K562 (cell line): ENCODE measurements around the gene KCTD15. TPM values are rescaled to one million over a fixed set of nuclear protein-coding genes. Genes with fewer than 3 reads are reported as not detected.

Experiments used
- ATAC-seq: fragments of 200-7000 bp; cut with Tn5 transposase; 3 replicates; pipeline ENCODE4 v1.9.1; 2020; ENCODE audit warnings: moderate library complexity
- BruUV-seq: library from RNA; stranded (reverse); fragments of 400-500 nt; replicated peaks from 2 replicates; lab custom pipeline; 2021; lab: Mats Ljungman, UMichigan
- CTCF ChIA-PET: fragments of 300-600 bp; formaldehyde crosslinking; extraction: SDS; loops from one replicate; lab custom pipeline; 2021; ENCODE audit warnings: low intra/inter-chr PET ratio; lab: Yijun Ruan, JAX
- POLR2A ChIA-PET: fragments of 300-600, 350-650 bp; sonication (Branson Sonifier 250); formaldehyde crosslinking; extraction: SDS; loops from one replicate; lab custom pipeline; 2021; ENCODE audit warnings: antibody characterized with exemption, inconsistent platforms; lab: Yijun Ruan, JAX
- DNase-seq, 4 experiments: peaks; one replicate each; pipeline versions ENCODE4 v3.0.0 to v3.0.0-alpha.2; 2011 to 2018; ENCODE audit warnings: low spot score in 3 of 4, mixed read lengths in 3 of 4; ENCODE audit errors: extremely low read depth in 1 of 4
- FAIRE-seq: peaks from 2 replicates; lab custom pipeline; 2011; peaks lifted over from hg19 to GRCh38; lab: Jason Lieb, UNC
- H2AFZ ChIP-seq: 2 replicates; pipeline ENCODE4 v1.6.0; 2011; ENCODE audit warnings: low read depth, low read length, control low read depth, inconsistent platforms
- H3K27ac ChIP-seq: fragments of 200-600 bp; 3 replicates; pipeline ENCODE4 v1.8.0; 2011; ENCODE audit warnings: low read depth, mild to moderate bottlenecking, control low read depth, inconsistent platforms, low read length, moderate library complexity, mixed read lengths; ENCODE audit errors: extremely low read depth
- H3K27me3 ChIP-seq, 2 experiments: fragments of 300-600 bp in 1 of 2; 2 replicates in 1 of 2; 3 replicates in 1 of 2; pipeline versions ENCODE4 v1.6.0 to v1.8.0; 2011; ENCODE audit warnings: inconsistent platforms in 2 of 2, low read length in 2 of 2, mild to moderate bottlenecking in 1 of 2, mixed read lengths in 1 of 2, moderate library complexity in 1 of 2; ENCODE audit not compliant: control insufficient read depth in 2 of 2, insufficient read depth in 2 of 2
- H3K36me3 ChIP-seq: fragments of 300-600 bp; 3 replicates; pipeline ENCODE4 v1.8.0; 2011; ENCODE audit warnings: mild to moderate bottlenecking, low read length, inconsistent platforms; ENCODE audit not compliant: control insufficient read depth, insufficient read depth
- H3K4me1 ChIP-seq, 2 experiments: fragments of 200-600 bp in 1 of 2; replicated peaks in 1 of 2; 2 replicates in 1 of 2; 3 replicates in 1 of 2; pipeline versions ENCODE4 v1.5.1 to v1.8.0; 2011; ENCODE audit warnings: inconsistent platforms in 2 of 2, low read length in 2 of 2, mild to moderate bottlenecking in 1 of 2, mixed read lengths in 1 of 2, moderate library complexity in 1 of 2; ENCODE audit not compliant: control insufficient read depth in 2 of 2, insufficient read depth in 2 of 2
- H3K4me2 ChIP-seq: 2 replicates; pipeline ENCODE4 v1.6.1; 2011; ENCODE audit warnings: low read length, control low read depth, inconsistent platforms, mixed read lengths; ENCODE audit not compliant: insufficient read depth
- H3K4me3 ChIP-seq: fragments of 200-600 bp; sonication (generic), shearing (Covaris generic); 2 replicates; pipeline ENCODE4 v1.5.1; 2016; ENCODE audit warnings: control low read depth, inconsistent platforms
- H3K79me2 ChIP-seq: fragments of 200-600 bp; 3 replicates; pipeline ENCODE4 v1.8.0; 2011; ENCODE audit warnings: low read length, inconsistent platforms; ENCODE audit not compliant: control insufficient read depth, insufficient read depth
- H3K9ac ChIP-seq, 2 experiments: 2 replicates each; pipeline versions ENCODE4 v1.6.0 to v1.6.1; 2011; ENCODE audit warnings: low read depth in 2 of 2, low read length in 2 of 2, control low read depth in 1 of 2, inconsistent platforms in 1 of 2, mild to moderate bottlenecking in 1 of 2, mixed read lengths in 1 of 2; ENCODE audit not compliant: insufficient read depth in 1 of 2
- H3K9me1 ChIP-seq: one replicate; pipeline ENCODE4 v1.6.0; 2011; ENCODE audit warnings: inconsistent platforms, mild to moderate bottlenecking, low read length, moderate library complexity; ENCODE audit not compliant: control insufficient read depth, insufficient read depth
- H3K9me3 ChIP-seq: replicated peaks from 2 replicates; pipeline ENCODE4 v1.5.1; 2011; ENCODE audit warnings: low read depth, low read length, inconsistent platforms; ENCODE audit not compliant: control insufficient read depth, insufficient read depth
- H4K20me1 ChIP-seq: replicated peaks from 2 replicates; pipeline ENCODE4 v1.6.1; 2011; ENCODE audit warnings: low read length, inconsistent platforms, mixed read lengths; ENCODE audit not compliant: control insufficient read depth, insufficient read depth
- EP300 ChIP-seq: IDR thresholded peaks from 2 replicates; pipeline ENCODE4 v1.6.1; 2012; ENCODE audit warnings: low read length, improper control_type of control experiment
- KLF16 ChIP-seq: IDR thresholded peaks from 2 replicates; pipeline ENCODE4 v1.6.1; 2016; ENCODE audit warnings: antibody characterized with exemption
- RAD21 ChIP-seq, 2 experiments: fragments of 250-450 bp in 1 of 2; fragments of 450-650 bp in 1 of 2; sonication (Bioruptor Pico) in 1 of 2; formaldehyde crosslinking in 1 of 2; IDR thresholded peaks in 1 of 2; conservative IDR thresholded peaks in 1 of 2; 2 replicates each; pipeline versions ENCODE4 v1.4.0 to v1.8.0; 2020 to 2022; ENCODE audit warnings: mild to moderate bottlenecking in 2 of 2, moderate library complexity in 1 of 2
- SAFB ChIP-seq: fragments of 200-400 bp; formaldehyde crosslinking; IDR thresholded peaks from 2 replicates; pipeline ENCODE4 v1.6.1; 2017; ENCODE audit warnings: low read depth, low read length, borderline replicate concordance
- TCF3 ChIP-seq: sonication (generic); formaldehyde crosslinking; IDR thresholded peaks from 2 replicates; pipeline ENCODE4 v1.4.0; 2020; ENCODE audit warnings: mild to moderate bottlenecking, missing genetic modification reagents
- WGBS: fragments of 100-300 bp; shearing (Covaris generic); methylation state at CpG from one replicate; pipeline ENCODE4 v1.1.6; 2016; ENCODE audit warnings: low coverage, mixed read lengths; ENCODE audit not compliant: insufficient coverage; ENCODE audit errors: missing lambda C conversion rate; 5-methylcytosine and 5-hydroxymethylcytosine counted together
- in situ Hi-C: fragments of 300-500 bp; cut with MboI; formaldehyde crosslinking; loops from 4 replicates; pipeline ENCODE4 v1.15.0; 2018; ENCODE audit warnings: inconsistent platforms, mixed read lengths
- intact Hi-C: fragments of 100-400 bp; cut with micrococcal nuclease; formaldehyde crosslinking; loops from 2 replicates; pipeline ENCODE4 v1.14.2; 2022
- polyA plus RNA-seq, 8 experiments: library from polyadenylated mRNA; depleted of rRNA in 4 of 8; stranded (reverse) in 5 of 8; unstranded in 3 of 8; fragments of >200 nt; fragmentation: Nextera tagmentation in 2 of 8; fragmentation: Illumina TruSeq in 1 of 8; extraction: Ambion mirVana in 2 of 8; extraction: Trizol in 1 of 8; gene quantifications; 2 replicates each; pipeline versions ENCODE4 v1.2.1 to v1.2.3, GENCODE V29; 2011 to 2014; ENCODE audit warnings: inconsistent platforms in 1 of 8, missing spikeins in 1 of 8
- total RNA-seq, 7 experiments: library from RNA; depleted of rRNA in 6 of 7; stranded (reverse); fragments of >200 nt in 6 of 7; fragmentation: Illumina TruSeq in 2 of 7; extraction: Trizol in 2 of 7; gene quantifications; 2 replicates each; pipeline versions ENCODE4 v1.2.1 to v1.2.3, GENCODE V29; 2011 to 2021; ENCODE audit warnings: low replicate concordance in 1 of 7
- TF ChIP-seq, protein P1 (sequence below): fragments of 450-650 bp; conservative IDR thresholded peaks from 2 replicates; pipeline ENCODE4 v1.6.1; 2016; ENCODE audit warnings: missing genetic modification characterization, low read depth, mild to moderate bottlenecking, control low read depth, missing compliant biosample characterization
- TF ChIP-seq, protein P2 (sequence below): fragments of 450-650 bp; IDR thresholded peaks from 2 replicates; pipeline ENCODE4 v1.6.1; 2016; ENCODE audit warnings: low read depth
- TF ChIP-seq, protein P3 (sequence below): IDR thresholded peaks from 3 replicates; pipeline ENCODE4 v1.6.1; 2011; ENCODE audit warnings: borderline replicate concordance, mild to moderate bottlenecking; ENCODE audit not compliant: insufficient read length, insufficient read depth

KCTD15 gene
- total and polyA plus RNA-seq, 9 of the 15 experiments (the other 6 are each of a cell fraction or from before 2014, with no cell fraction given), result 1.7 to 49.0 (median 11.8) TPM

DNA sequence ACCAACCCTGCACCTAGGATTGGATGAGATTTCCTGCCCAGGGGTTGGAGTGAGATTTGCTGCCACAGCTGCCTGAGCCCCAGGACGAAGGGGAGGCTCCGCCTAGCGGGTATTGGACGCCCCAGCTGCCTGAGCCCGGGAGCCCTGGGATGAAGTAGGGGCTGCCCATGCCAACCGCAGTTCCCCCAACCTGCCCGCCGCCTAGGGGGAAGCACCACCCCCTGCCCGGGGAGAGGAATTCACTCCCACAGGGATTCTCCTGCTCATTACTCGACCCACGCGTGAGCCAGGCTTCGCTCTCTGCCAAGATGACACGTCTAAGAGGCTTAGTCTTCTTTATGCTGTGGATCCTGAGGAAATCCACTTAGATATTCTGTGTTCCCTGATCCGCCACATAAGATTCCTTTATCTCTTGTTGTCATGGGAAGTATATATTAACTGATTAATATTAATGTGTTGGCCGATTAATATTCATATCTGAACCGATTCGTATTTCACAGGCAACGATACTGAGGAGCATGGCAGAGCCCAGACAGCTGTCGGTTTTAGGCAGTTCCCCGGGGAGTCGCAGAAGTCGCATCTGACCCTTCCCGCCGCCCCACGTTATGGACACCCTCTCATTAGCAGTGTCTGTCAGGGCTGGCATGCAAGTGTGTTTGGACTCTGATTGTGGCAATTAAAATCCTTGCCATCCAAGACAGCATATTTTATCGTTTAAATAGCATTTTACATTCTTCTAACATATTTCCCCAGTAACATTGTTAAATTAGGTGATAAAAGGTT, 44.5 kb upstream of the KCTD15 start:
- no peak; the same call in 2 of the 3 replicates for ATAC-seq
- no peak overlapping the region for H3K4me2 ChIP-seq
- peaks cover 2 to 46% of the 10 kb centered on the region in 2 experiments; a peak in 4 of 5 replicates for H3K27me3 ChIP-seq
- H3K9me1 ChIP-seq, result no peaks in the 10 kb centered on the region
- ChIA-PET POLR2A (interaction anchor here (0.6 kb wide), 1 partner anchor 643 kb away, joined by 3 read pairs; no protein-coding TSS in a partner anchor), CTCF (no interaction called here)
- no TSS peak for BruUV-seq
- no peaks in the 10 kb centered on the region; the same call in 1 of the 2 replicates for H4K20me1 ChIP-seq
- FAIRE-seq, result no peak
- H3K4me3 ChIP-seq, result no peak overlapping the region
- no peak overlapping the region for H3K27ac ChIP-seq
- H3K36me3 ChIP-seq, result no peaks in the 10 kb centered on the region
- DNase-seq, result no peak
- WGBS, result 4% methylated on average over 22 of the region's 27 CpGs
- intact Hi-C loops, result no loop called here
- no peak overlapping the region for H3K9ac ChIP-seq
- in situ Hi-C loops, result no loop called here
- no peaks in the 10 kb centered on the region for H3K4me1 ChIP-seq
- no peaks in the 10 kb centered on the region for H3K79me2 ChIP-seq
- H2AFZ ChIP-seq, result no peak overlapping the region
- H3K9me3 ChIP-seq, result no peaks in the 10 kb centered on the region
- peak in 1 of 2 experiments; percentile 17; a peak in 1 of 4 replicates for TF ChIP-seq RAD21 (CRISPR knock-in tag; conservative IDR thresholded peaks at IDR 0.05 in 1 of 2, IDR thresholded peaks at IDR 0.05 in 1 of 2)
- TF ChIP-seq, protein P1, sequence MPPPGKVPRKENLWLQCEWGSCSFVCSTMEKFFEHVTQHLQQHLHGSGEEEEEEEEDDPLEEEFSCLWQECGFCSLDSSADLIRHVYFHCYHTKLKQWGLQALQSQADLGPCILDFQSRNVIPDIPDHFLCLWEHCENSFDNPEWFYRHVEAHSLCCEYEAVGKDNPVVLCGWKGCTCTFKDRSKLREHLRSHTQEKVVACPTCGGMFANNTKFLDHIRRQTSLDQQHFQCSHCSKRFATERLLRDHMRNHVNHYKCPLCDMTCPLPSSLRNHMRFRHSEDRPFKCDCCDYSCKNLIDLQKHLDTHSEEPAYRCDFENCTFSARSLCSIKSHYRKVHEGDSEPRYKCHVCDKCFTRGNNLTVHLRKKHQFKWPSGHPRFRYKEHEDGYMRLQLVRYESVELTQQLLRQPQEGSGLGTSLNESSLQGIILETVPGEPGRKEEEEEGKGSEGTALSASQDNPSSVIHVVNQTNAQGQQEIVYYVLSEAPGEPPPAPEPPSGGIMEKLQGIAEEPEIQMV (tag), result no peak
- TF ChIP-seq TCF3 (CRISPR knock-in tag), result no peak
- no peak for TF ChIP-seq KLF16
- TF ChIP-seq, protein P2, sequence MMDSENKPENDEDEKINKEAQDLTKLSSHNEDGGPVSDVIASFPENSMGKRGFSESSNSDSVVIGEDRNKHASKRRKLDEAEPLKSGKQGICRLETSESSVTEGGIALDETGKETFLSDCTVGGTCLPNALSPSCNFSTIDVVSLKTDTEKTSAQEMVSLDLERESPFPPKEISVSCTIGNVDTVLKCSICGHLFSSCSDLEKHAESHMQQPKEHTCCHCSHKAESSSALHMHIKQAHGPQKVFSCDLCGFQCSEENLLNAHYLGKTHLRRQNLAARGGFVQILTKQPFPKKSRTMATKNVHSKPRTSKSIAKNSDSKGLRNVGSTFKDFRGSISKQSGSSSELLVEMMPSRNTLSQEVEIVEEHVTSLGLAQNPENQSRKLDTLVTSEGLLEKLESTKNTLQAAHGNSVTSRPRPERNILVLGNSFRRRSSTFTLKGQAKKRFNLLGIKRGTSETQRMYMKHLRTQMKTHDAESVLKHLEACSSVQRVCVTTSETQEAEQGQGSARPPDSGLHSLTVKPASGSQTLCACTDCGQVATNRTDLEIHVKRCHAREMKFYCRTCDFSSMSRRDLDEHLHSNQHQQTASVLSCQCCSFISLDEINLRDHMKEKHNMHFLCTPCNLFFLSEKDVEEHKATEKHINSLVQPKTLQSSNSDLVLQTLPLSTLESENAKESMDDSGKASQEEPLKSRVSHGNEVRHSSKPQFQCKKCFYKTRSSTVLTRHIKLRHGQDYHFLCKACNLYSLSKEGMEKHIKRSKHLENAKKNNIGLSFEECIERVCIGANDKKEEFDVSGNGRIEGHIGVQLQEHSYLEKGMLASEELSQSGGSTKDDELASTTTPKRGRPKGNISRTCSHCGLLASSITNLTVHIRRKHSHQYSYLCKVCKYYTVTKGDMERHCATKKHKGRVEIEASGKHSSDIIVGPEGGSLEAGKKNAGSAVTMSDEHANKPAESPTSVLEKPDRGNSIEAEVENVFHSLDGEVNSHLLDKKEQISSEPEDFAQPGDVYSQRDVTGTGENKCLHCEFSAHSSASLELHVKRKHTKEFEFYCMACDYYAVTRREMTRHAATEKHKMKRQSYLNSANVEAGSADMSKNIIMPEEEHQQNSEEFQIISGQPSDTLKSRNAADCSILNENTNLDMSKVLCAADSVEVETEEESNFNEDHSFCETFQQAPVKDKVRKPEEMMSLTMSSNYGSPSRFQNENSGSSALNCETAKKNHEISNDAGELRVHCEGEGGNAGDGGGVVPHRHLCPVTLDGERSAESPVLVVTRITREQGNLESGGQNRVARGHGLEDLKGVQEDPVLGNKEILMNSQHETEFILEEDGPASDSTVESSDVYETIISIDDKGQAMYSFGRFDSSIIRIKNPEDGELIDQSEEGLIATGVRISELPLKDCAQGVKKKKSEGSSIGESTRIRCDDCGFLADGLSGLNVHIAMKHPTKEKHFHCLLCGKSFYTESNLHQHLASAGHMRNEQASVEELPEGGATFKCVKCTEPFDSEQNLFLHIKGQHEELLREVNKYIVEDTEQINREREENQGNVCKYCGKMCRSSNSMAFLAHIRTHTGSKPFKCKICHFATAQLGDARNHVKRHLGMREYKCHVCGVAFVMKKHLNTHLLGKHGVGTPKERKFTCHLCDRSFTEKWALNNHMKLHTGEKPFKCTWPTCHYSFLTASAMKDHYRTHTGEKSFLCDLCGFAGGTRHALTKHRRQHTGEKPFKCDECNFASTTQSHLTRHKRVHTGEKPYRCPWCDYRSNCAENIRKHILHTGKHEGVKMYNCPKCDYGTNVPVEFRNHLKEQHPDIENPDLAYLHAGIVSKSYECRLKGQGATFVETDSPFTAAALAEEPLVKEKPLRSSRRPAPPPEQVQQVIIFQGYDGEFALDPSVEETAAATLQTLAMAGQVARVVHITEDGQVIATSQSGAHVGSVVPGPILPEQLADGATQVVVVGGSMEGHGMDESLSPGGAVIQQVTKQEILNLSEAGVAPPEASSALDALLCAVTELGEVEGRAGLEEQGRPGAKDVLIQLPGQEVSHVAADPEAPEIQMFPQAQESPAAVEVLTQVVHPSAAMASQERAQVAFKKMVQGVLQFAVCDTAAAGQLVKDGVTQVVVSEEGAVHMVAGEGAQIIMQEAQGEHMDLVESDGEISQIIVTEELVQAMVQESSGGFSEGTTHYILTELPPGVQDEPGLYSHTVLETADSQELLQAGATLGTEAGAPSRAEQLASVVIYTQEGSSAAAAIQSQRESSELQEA, result no peak
- TF ChIP-seq SAFB, result no peak
- TF ChIP-seq, protein P3, sequence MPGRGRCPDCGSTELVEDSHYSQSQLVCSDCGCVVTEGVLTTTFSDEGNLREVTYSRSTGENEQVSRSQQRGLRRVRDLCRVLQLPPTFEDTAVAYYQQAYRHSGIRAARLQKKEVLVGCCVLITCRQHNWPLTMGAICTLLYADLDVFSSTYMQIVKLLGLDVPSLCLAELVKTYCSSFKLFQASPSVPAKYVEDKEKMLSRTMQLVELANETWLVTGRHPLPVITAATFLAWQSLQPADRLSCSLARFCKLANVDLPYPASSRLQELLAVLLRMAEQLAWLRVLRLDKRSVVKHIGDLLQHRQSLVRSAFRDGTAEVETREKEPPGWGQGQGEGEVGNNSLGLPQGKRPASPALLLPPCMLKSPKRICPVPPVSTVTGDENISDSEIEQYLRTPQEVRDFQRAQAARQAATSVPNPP, result no peak
- TF ChIP-seq EP300, result no peak
